ENCODE results near the gene FGD2. TPM values are rescaled to one million over a fixed set of nuclear protein-coding genes. Genes with fewer than 3 reads are reported as not detected.

Gene FGD2
- total and polyA plus RNA-seq, 5 donors, result 5.1 to 14.0 (median 9.7) TPM

GRCh38 chr6:36997811-36998722, 7.4 kb upstream of the FGD2 start:
- Histone ChIP-seq H3K4me1 (ENCODE audit: control insufficient read depth, insufficient read depth, low read length) (no peaks in the 10 kb centered on the region), H3K27me3 (ENCODE audit: control insufficient read depth, insufficient read depth) (no peaks in the 10 kb centered on the region), H3K27ac (ENCODE audit: low read length) (peak overlapping the region; percentile 93), H3K9me3 (ENCODE audit: control insufficient read depth, low read length) (no peaks in the 10 kb centered on the region), H3K4me3 (ENCODE audit: low read length) (no peak overlapping the region)
- peak in 2 of 3 donors; percentile 55 to 74 for DNase-seq
- peak; percentile 63 to 69 for ATAC-seq
- 60% methylated on average over 18 of the region's 18 CpGs for WGBS
- intact Hi-C loops (cut with DNase I), result no loop called here

DNA sequence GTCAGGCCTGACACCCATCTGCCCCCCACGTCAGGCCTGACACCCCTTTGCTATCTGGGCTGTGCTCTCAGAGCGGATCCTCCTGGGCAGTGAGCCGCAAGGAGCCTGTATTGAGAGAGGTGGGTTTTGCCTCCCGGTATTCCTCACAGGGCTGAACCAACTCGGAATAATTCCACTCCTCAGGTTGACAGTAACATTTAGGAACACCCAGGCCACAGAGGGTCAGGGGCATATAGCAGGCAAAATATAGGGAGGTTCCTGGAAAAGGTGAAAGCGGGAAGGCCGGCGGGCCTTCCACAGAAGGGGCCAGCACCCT, 6.8 kb upstream of the FGD2 start:
- Histone ChIP-seq H3K27ac (ENCODE audit: low read length) (peak overlapping the region; percentile 93), H3K27me3 (ENCODE audit: control insufficient read depth, insufficient read depth) (no peaks in the 10 kb centered on the region), H3K4me1 (ENCODE audit: control insufficient read depth, insufficient read depth, low read length) (no peaks in the 10 kb centered on the region), H3K4me3 (ENCODE audit: low read length) (no peak overlapping the region), H3K9me3 (ENCODE audit: control insufficient read depth, low read length) (no peaks in the 10 kb centered on the region)
- peak; percentile 55 to 84 for ATAC-seq
- 71% methylated on average over 8 of the region's 8 CpGs for WGBS
- intact Hi-C loops (cut with DNase I), result no loop called here
- DNase-seq, result no peak

GRCh38 chr6:36999061-36999750, 6.2 kb upstream of the FGD2 start:
- H3K9me3 ChIP-seq (ENCODE audit: control insufficient read depth, low read length), result no peaks in the 10 kb centered on the region
- peak overlapping the region; percentile 93 for H3K27ac ChIP-seq (ENCODE audit: low read length)
- no peaks in the 10 kb centered on the region for H3K4me1 ChIP-seq (ENCODE audit: control insufficient read depth, insufficient read depth, low read length)
- intact Hi-C loops (cut with DNase I), result no loop called here
- DNase-seq (no peak), ATAC-seq (peak; percentile 4 to 49)
- 67% methylated on average over 15 of the region's 15 CpGs for WGBS
- no peak overlapping the region for H3K4me3 ChIP-seq (ENCODE audit: low read length)
- H3K27me3 ChIP-seq (ENCODE audit: control insufficient read depth, insufficient read depth), result no peaks in the 10 kb centered on the region

DNA sequence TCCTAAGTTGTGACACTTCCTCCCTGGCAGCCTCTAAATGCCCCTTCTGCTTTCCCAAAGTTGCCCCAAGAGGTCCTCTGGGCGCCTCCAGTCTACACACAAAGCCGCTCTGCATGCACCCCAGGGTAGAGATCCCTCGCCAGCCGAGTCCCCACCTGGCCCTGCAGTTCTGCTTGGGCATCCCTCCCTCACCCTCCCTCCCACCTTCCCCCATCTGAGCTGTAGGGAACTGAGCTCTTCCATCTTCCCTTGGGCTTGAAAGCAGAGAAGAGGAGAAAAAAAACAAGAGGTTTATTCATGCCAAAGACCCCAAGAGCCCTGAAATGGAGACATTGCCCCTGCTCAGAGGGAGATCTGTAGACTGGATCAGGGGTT, 5.7 kb upstream of the FGD2 start:
- no peak overlapping the region for H3K4me3 ChIP-seq (ENCODE audit: low read length)
- intact Hi-C loops (cut with DNase I), result loop anchor here in 1 of 4 donors (10.0 kb wide), 1 partner anchor 105 kb away; no protein-coding TSS in a partner anchor
- no peak for ATAC-seq
- DNase-seq, result no peak
- H3K27ac ChIP-seq (ENCODE audit: low read length), result no peak overlapping the region
- H3K27me3 ChIP-seq (ENCODE audit: control insufficient read depth, insufficient read depth), result no peaks in the 10 kb centered on the region
- no peaks in the 10 kb centered on the region for H3K4me1 ChIP-seq (ENCODE audit: control insufficient read depth, insufficient read depth, low read length)
- no peaks in the 10 kb centered on the region for H3K9me3 ChIP-seq (ENCODE audit: control insufficient read depth, low read length)
- WGBS, result 93% methylated on average over 4 of the region's 4 CpGs

GRCh38 chr6:37004044-37004980, 1.1 kb upstream of the FGD2 start:
- Histone ChIP-seq H3K27ac (ENCODE audit: low read length) (no peak overlapping the region), H3K9me3 (ENCODE audit: control insufficient read depth, low read length) (no peaks in the 10 kb centered on the region), H3K4me1 (ENCODE audit: control insufficient read depth, insufficient read depth, low read length) (no peaks in the 10 kb centered on the region), H3K4me3 (ENCODE audit: low read length) (no peak overlapping the region), H3K27me3 (ENCODE audit: control insufficient read depth, insufficient read depth) (no peaks in the 10 kb centered on the region)
- intact Hi-C loops (cut with DNase I), result loop anchor here in 1 of 4 donors (10.0 kb wide), 1 partner anchor 110 kb away; no protein-coding TSS in a partner anchor
- 85% methylated on average over 11 of the region's 11 CpGs for WGBS
- ATAC-seq, result no peak
- no peak for DNase-seq

- ATAC-seq (no peak), DNase-seq (no peak)
- 82% methylated on average over 13 of the region's 13 CpGs for WGBS
- Histone ChIP-seq H3K4me3 (ENCODE audit: low read length) (peak overlapping the region; percentile 6), H3K4me1 (ENCODE audit: control insufficient read depth, insufficient read depth, low read length) (no peaks in the 10 kb centered on the region), H3K27me3 (ENCODE audit: control insufficient read depth, insufficient read depth) (no peaks in the 10 kb centered on the region), H3K9me3 (ENCODE audit: control insufficient read depth, low read length) (no peaks in the 10 kb centered on the region), H3K27ac (ENCODE audit: low read length) (no peak overlapping the region)
- intact Hi-C loops (cut with DNase I), result loop anchor here in 1 of 4 donors (10.0 kb wide), 1 partner anchor 111 kb away; no protein-coding TSS in a partner anchor
Measured at GRCh38 chr6:37005827-37006567, 542 bp downstream of the FGD2 start.

- Histone ChIP-seq H3K27ac (ENCODE audit: low read length) (no peak overlapping the region), H3K4me3 (ENCODE audit: low read length) (no peak overlapping the region), H3K27me3 (ENCODE audit: control insufficient read depth, insufficient read depth) (no peaks in the 10 kb centered on the region), H3K4me1 (ENCODE audit: control insufficient read depth, insufficient read depth, low read length) (no peaks in the 10 kb centered on the region), H3K9me3 (ENCODE audit: control insufficient read depth, low read length) (no peaks in the 10 kb centered on the region)
- ATAC-seq (peak; percentile 20 to 36), DNase-seq (no peak)
- intact Hi-C loops (cut with DNase I), result loop anchor here in 1 of 4 donors (10.0 kb wide), 1 partner anchor 112 kb away; no protein-coding TSS in a partner anchor
- WGBS, result 70% methylated on average over 5 of the region's 5 CpGs
Measured at GRCh38 chr6:37006793-37007339, 1.4 kb downstream of the FGD2 start.

DNA sequence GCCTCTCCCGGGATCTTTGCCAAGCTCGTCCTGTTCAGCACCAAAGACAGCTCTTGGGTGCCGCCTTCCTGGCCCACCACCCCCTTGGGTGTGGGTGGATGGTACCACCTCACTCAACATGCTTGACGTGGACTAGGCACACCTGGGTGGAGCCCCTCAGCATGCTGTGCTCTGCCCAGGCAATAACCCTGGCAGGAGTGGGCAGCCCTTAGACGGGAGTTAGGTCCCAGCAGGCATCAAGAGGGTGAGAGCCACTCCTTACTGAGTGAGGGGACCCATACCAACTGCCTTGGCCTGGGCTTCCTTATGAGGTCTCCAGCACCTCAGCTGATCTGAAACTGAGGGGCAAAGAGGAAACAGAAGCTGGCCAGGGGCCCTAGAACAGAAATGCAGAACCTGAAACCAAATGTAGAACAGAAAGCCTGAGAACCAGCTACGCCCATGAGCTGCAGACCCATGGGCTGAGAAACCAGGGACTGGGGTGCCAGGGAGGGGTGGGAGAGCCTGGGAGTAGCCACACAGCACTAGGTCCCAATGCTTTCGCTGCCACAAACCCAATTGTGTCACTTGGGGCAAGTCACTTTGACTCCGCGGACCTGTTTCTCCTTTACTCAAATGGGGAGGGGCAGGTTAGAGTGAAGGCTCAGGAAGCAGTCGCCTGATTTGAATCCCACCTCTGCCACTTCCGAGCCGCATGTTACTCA, 2.0 kb downstream of the FGD2 start:
- H3K27ac ChIP-seq (ENCODE audit: low read length), result no peak overlapping the region
- 60% methylated on average over 12 of the region's 12 CpGs for WGBS
- intact Hi-C loops (cut with DNase I), result loop anchor here in 1 of 4 donors (10.0 kb wide), 1 partner anchor 113 kb away; no protein-coding TSS in a partner anchor
- no peaks in the 10 kb centered on the region for H3K9me3 ChIP-seq (ENCODE audit: control insufficient read depth, low read length)
- peak; percentile 44 to 75 (median 71) for DNase-seq
- H3K4me1 ChIP-seq (ENCODE audit: control insufficient read depth, insufficient read depth, low read length), result no peaks in the 10 kb centered on the region
- ATAC-seq, result peak; percentile 47 to 49
- no peak overlapping the region for H3K4me3 ChIP-seq (ENCODE audit: low read length)
- no peaks in the 10 kb centered on the region for H3K27me3 ChIP-seq (ENCODE audit: control insufficient read depth, insufficient read depth)

Data from right cardiac atrium (tissue), 5 donors.